Hematopoietic multipotent progenitor cell treated with erythropoietin and hydrocortisone succinate and interleukin-3 and kit ligand, for 6 days (in vitro differentiated cells): ENCODE results near the gene FBXO4.

Experiments
- DNase-seq: peaks from one replicate; pipeline ENCODE4 v3.0.0-alpha.2; 2015

FBXO4 gene

GRCh38 chr5:41985945-41986695 lies 61.0 kb downstream of the FBXO4 start:
- DNase-seq = no peak
